Measurements from ENCODE around the gene D2HGDH. TPM values are rescaled to one million over a fixed set of nuclear protein-coding genes. Genes with fewer than 3 reads are reported as not detected.

The D2HGDH gene
- total and polyA plus RNA-seq, 9 of the 15 experiments (the other 6 are each of a cell fraction or from before 2014, with no cell fraction given), result 0.39 to 30.8 (median 10.3) TPM

GRCh38 chr2:241816431-241817121 is 82.1 kb downstream of the D2HGDH start:
- H3K79me2 ChIP-seq (ENCODE audit: control insufficient read depth, insufficient read depth, low read length), result no peaks in the 10 kb centered on the region
- H3K4me2 ChIP-seq (ENCODE audit: insufficient read depth, low read length), result no peak overlapping the region
- no peak overlapping the region for H3K4me3 ChIP-seq
- H3K9ac ChIP-seq (ENCODE audit: insufficient read depth in 1 of 2, low read depth in 2 of 2, low read length in 2 of 2), result no peak overlapping the region
- ChIA-PET CTCF (ENCODE audit: low intra/inter-chr PET ratio) (no interaction called here), POLR2A (interaction anchor here (0.6 kb wide), 1 partner anchor 21 kb away, joined by 3 read pairs; no protein-coding TSS in a partner anchor)
- intact Hi-C loops (cut with micrococcal nuclease), result no loop called here
- H3K36me3 ChIP-seq (ENCODE audit: control insufficient read depth, insufficient read depth, low read length), result no peaks in the 10 kb centered on the region
- BruUV-seq (replicated peaks), result no TSS peak
- FAIRE-seq (no peak), ATAC-seq (no peak), DNase-seq (ENCODE audit: extremely low read depth in 1 of 4, low spot score in 3 of 4) (no peak)
- H3K9me3 ChIP-seq (replicated peaks; ENCODE audit: control insufficient read depth, insufficient read depth, low read depth, low read length), result no peaks in the 10 kb centered on the region
- WGBS (ENCODE audit: insufficient coverage, low coverage, missing lambda C conversion rate), result 60% methylated on average over 19 of the region's 33 CpGs
- in situ Hi-C loops (cut with MboI), result no loop called here
- H3K27me3 ChIP-seq (ENCODE audit: control insufficient read depth in 2 of 2, insufficient read depth in 2 of 2, low read length in 2 of 2), result no peaks in the 10 kb centered on the region
- H4K20me1 ChIP-seq (replicated peaks; ENCODE audit: control insufficient read depth, insufficient read depth, low read length), result no peaks in the 10 kb centered on the region
- H2AFZ ChIP-seq (ENCODE audit: low read depth, low read length), result no peak overlapping the region
- TF ChIP-seq DLX4 (CRISPR knock-in tag; IDR thresholded peaks at IDR 0.05), result no peak
- no peak for TF ChIP-seq MYC (IDR thresholded peaks at IDR 0.05; ENCODE audit: low read depth, low read length)
- no peak for TF ChIP-seq MYC (CRISPR knock-in tag; IDR thresholded peaks at IDR 0.05; ENCODE audit: borderline replicate concordance, low read depth)
- no peak for TF ChIP-seq ZNF584 (CRISPR knock-in tag; IDR thresholded peaks at IDR 0.05; ENCODE audit: low read depth)
- no peak for TF ChIP-seq ZNF639 (CRISPR knock-in tag; conservative IDR thresholded peaks at IDR 0.05 in 1 of 2, IDR thresholded peaks at IDR 0.05 in 1 of 2)
- TF ChIP-seq PTBP1 (IDR thresholded peaks at IDR 0.05; ENCODE audit: low read depth, low read length), result no peak
- no peak for TF ChIP-seq L3MBTL2 (IDR thresholded peaks at IDR 0.05)
- TF ChIP-seq SMARCA5 (IDR thresholded peaks at IDR 0.05), result no peak
- no peak for TF ChIP-seq SMAD1 (IDR thresholded peaks at IDR 0.05; ENCODE audit: low read depth, low read length, partially characterized antibody)
- TF ChIP-seq SUPT5H (IDR thresholded peaks at IDR 0.05), result no peak
- no peak for TF ChIP-seq FOXA3 (CRISPR knock-in tag; conservative IDR thresholded peaks at IDR 0.05 in 1 of 2, IDR thresholded peaks at IDR 0.05 in 1 of 2)
- no peak for TF ChIP-seq BCLAF1 (IDR thresholded peaks at IDR 0.05; ENCODE audit: borderline replicate concordance in 1 of 2, control insufficient read depth in 1 of 2, low read depth in 2 of 2, low read length in 1 of 2)
- no peak for TF ChIP-seq ZNF3 (CRISPR knock-in tag; IDR thresholded peaks at IDR 0.05)
- no peak for TF ChIP-seq ZEB2 (IDR thresholded peaks at IDR 0.05)
- no peak for TF ChIP-seq RUNX1 (IDR thresholded peaks at IDR 0.05; ENCODE audit: low read depth)
- peaks cover 0 to 73% of the 10 kb centered on the region in 2 experiments; a peak in 3 of 5 replicates for H3K4me1 ChIP-seq (replicated peaks in 1 of 2; ENCODE audit: control insufficient read depth in 2 of 2, insufficient read depth in 2 of 2, low read length in 2 of 2)
- no peaks in the 10 kb centered on the region for H3K9me1 ChIP-seq (ENCODE audit: control insufficient read depth, insufficient read depth, low read length)
- no peak overlapping the region for H3K27ac ChIP-seq (ENCODE audit: extremely low read depth, low read depth, low read length)
